ENCODE measurements around the gene NLRP4. TPM values are rescaled to one million over a fixed set of nuclear protein-coding genes. Genes with fewer than 3 reads are reported as not detected.

The NLRP4 gene
- total and polyA plus RNA-seq, 2 of the 4 experiments (the other 2 are of a cell fraction) = not detected

DNA sequence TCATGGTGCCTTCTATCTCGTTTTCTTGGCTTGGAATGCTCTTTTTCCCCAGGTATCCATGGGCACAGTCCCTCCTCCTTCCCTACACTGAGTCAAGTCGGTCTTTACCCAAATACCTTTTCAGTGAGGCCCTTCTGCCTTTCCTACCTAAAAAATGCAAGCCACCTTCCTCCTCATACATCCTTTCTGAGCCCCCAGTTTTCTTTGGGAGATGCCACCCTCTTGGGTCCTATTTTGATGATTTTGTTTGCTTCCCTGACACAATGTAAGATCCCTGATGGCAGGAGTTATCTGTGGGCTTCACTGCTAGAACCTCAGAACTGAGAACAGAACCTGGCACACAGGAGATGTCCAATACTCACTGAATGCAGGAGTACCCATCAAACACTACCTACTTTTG, 73.5 kb downstream of the NLRP4 start:
- TF ChIP-seq FOS (IDR thresholded peaks at IDR 0.05; ENCODE audit: low read depth, low read length) (no peak), SMC3 (IDR thresholded peaks at IDR 0.05; ENCODE audit: low read depth, low read length) (no peak), NFE2L2 (IDR thresholded peaks at IDR 0.05; ENCODE audit: low read depth, low read length) (no peak), RAD21 (IDR thresholded peaks at IDR 0.05; ENCODE audit: low read length) (no peak), CEBPB (IDR thresholded peaks at IDR 0.05; ENCODE audit: low read depth, low read length) (no peak), MXI1 (IDR thresholded peaks at IDR 0.05; ENCODE audit: borderline replicate concordance, low read depth, low read length) (no peak), POLR2A (IDR thresholded peaks at IDR 0.05; ENCODE audit: low read depth, low read length) (no peak), RCOR1 (IDR thresholded peaks at IDR 0.05; ENCODE audit: insufficient replicate concordance, low read length) (no peak), RFX5 (IDR thresholded peaks at IDR 0.05; ENCODE audit: low read depth, low read length) (no peak), CHD1 (IDR thresholded peaks at IDR 0.05; ENCODE audit: low read depth, low read length) (no peak)
- Histone ChIP-seq H4K20me1 (ENCODE audit: insufficient read depth, low read length) (no peaks in the 10 kb centered on the region), H3K56ac (ENCODE audit: extremely low read depth, insufficient read depth, low read length) (no peak overlapping the region), H4K91ac (ENCODE audit: insufficient read depth, low read depth, low read length) (no peak overlapping the region), H3K4me3 (ENCODE audit: insufficient read depth, low read depth, low read length) (no peak overlapping the region), H3K9me3 (ENCODE audit: control insufficient read depth, insufficient read depth, low read length) (peaks cover 33% of the 10 kb centered on the region), H3K23ac (ENCODE audit: low read depth, low read length) (no peak overlapping the region), H4K5ac (ENCODE audit: low read depth, low read length) (no peak overlapping the region), H3K4me1 (ENCODE audit: control insufficient read depth, insufficient read depth, low read length) (no peaks in the 10 kb centered on the region), H3K27ac (ENCODE audit: insufficient read depth, low read length) (no peak overlapping the region), H3K4me2 (ENCODE audit: low read depth, low read length) (no peak overlapping the region), H2AFZ (replicated peaks; ENCODE audit: low read length, poor library complexity) (no peak overlapping the region), H3K36me3 (ENCODE audit: control insufficient read depth, insufficient read depth, low read length) (no peaks in the 10 kb centered on the region), H3K27me3 (ENCODE audit: control insufficient read depth, insufficient read depth, low read length) (no peaks in the 10 kb centered on the region), H2BK120ac (ENCODE audit: low read depth, low read length) (no peak overlapping the region), H2AK5ac (ENCODE audit: low read depth, low read length) (no peak overlapping the region), H2BK15ac (ENCODE audit: low read depth, low read length) (no peak overlapping the region), H3K9me1 (ENCODE audit: insufficient read depth, low read length) (no peaks in the 10 kb centered on the region), H3K14ac (replicated peaks; ENCODE audit: low read depth, low read length) (no peak overlapping the region), H3K9ac (ENCODE audit: low read depth, low read length) (no peak overlapping the region), H3K79me1 (ENCODE audit: low read depth in 1 of 2, low read length in 2 of 2) (no peaks in the 10 kb centered on the region), H3K4ac (ENCODE audit: low read depth, low read length) (no peak overlapping the region), H2BK20ac (ENCODE audit: low read depth, low read length) (no peak overlapping the region), H4K8ac (ENCODE audit: low read depth in 2 of 2, low read length in 2 of 2) (no peak overlapping the region), H2BK5ac (ENCODE audit: low read depth, low read length, poor library complexity, severe bottlenecking) (no peak overlapping the region), H3K18ac (ENCODE audit: low read depth, low read length) (no peak overlapping the region), H2AK9ac (replicated peaks; ENCODE audit: low read depth, low read length, poor library complexity) (no peak overlapping the region)
- dilution Hi-C loops (cut with HindIII; ENCODE audit: low sequenced_read_pairs, unreplicated experiment) (no loop called here), intact Hi-C loops (cut with micrococcal nuclease) (no loop called here), in situ Hi-C loops (cut with MboI; ENCODE audit: low sequenced_read_pairs) (no loop called here)
- no TSS peak for BruUV-seq (replicated peaks)
- ChIA-PET POLR2A (ENCODE audit: unreplicated experiment) (no interaction called here), CTCF (no interaction called here)
- WGBS, 2 experiments (ENCODE audit: extremely low coverage in 2 of 2, insufficient read length in 1 of 2) = 10% methylated on average over 2 of the region's 2 CpGs; no CpG with 5 or more reads in 1 of the 2 experiments
- no peak for DNase-seq
- no peak for ATAC-seq (ENCODE audit: low read depth)
